Erythroblast (primary cell): ENCODE measurements around the gene AGAP2.

Experiments used
- GATA1 ChIP-seq: IDR thresholded peaks from 2 replicates; pipeline ENCODE4 v1.6.1; 2011; ENCODE audit warnings: low read depth, mild to moderate bottlenecking, control low read depth, low read length, moderate library complexity
- POLR2A ChIP-seq: IDR thresholded peaks from 2 replicates; pipeline ENCODE4 v1.6.1; 2011; ENCODE audit warnings: mild to moderate bottlenecking, low read length

DNA sequence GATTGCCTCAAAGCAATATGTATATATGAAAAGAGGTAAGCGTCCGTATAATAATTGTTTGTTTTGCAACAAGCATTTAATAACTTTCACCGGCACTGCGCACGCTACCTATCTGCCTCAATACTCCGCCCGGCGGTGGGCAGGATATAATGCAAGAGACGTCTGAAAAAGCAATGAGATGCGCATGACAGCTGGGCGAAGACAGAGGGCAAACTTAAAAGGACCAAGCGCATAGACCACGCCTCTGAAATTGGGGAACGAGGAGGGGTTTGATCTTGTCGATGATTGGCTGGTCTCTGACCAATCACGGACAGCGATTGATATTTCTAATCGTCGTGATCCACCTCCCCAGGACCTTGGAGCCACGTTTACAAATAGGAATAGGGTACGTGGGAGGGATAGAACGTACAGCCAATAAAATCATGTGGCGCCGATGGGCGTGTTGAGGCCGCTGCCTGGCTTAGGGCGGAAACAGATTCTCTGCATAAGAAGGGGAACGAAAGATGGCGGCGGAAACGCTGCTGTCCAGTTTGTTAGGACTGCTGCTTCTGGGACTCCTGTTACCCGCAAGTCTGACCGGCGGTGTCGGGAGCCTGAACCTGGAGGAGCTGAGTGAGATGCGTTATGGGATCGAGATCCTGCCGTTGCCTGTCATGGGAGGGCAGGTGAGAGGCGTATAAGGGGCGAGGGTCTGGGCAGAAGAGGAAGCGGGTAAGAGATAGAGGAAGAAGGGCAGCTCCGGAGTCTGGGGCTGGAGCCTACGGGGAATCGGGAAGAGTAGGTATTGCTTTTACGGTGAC is 44.7 kb downstream of the AGAP2 start, which contains the start of gene OS9:
- TF ChIP-seq POLR2A (peak; percentile 95), GATA1 (no peak)
